Activated CD8-positive, alpha-beta memory T cell treated with anti-CD3 and anti-CD28 coated beads, Interleukin-2, amount 50 U/mL, for 48 hours (primary cell): ENCODE results near the gene FOLR2.

Experiments
- DNase-seq: peaks from one replicate; pipeline ENCODE4 v3.0.0-alpha.2; 2020

The FOLR2 gene

DNA sequence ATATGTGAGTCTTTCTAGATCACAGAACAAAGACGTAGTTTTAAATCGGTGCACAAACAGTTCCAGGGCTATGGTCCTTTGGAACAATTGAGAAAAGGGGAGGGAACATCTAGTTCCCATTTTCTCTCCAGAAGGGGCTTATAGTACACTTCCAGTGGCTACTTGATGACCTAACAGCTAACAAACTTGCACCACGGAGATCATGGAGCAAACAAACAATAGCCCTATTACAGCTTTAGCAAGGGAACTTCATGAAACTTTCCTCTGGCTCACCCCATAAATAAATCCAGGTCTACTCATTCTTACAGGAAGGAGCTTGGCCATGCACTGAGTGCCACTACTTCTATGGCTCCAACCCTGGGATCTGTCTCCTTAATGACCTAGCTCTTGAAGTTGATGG, 8.3 kb upstream of the FOLR2 start:
- DNase-seq: peak; percentile 10

DNA sequence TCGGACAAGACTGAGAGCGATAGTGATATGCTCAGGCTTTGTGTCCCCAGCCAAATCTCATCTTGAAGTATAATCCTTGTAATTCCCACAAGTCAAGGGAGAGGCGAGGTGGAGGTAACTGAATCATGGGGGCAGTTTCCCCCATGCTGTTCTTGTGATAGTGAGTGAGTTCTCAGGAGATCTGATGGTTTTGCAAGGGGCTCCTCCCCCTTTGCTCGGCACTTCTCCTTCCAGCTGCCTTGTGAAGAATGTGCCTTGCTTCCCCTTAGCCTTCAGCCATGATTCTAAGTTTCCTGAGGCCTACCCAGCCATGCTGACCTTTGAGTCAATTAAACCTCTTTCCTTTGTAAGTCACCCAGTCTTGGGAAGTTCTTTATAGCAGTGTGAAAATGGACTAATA, 7.5 kb upstream of the FOLR2 start:
- no peak for DNase-seq

DNA sequence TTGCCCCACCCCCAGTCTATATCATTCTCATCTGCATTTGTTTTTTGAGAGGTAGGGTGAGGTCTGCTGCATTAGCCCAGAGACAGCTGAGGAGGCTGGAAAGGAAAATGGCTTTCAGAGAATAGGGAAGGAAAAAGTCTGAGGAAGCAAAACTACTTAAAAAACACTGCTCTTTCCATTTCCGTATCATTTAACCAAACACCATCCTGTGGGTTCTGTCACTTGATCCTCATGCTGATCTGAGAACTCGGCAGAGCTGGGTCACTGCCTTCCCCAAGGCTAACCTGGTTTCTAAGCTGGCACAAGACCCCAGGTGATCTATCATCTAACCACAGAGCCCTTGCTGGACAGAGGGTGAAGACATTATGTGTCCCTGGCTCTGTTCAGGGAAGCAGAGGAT, 1.2 kb downstream of the FOLR2 start:
- DNase-seq: peak; percentile 6

DNA sequence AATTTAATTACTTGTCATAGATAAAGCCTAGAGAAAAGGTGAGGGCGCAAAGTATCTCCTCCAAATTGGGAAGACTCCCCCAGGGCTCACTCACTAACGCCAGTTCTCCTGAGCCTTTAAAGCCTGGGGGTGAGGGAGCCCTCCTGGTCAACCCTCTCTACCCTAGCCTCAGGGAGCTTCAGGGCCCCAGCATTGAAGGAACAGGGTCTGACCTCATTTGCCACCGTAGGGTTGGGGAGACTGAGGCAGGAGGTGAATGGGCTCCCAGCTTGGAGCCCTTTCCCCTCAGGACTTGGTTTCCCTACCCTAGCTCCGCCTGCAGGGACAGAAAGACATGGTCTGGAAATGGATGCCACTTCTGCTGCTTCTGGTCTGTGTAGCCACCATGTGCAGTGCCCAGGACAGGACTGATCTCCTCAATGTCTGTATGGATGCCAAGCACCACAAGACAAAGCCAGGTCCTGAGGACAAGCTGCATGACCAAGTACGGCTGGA, 1.7 kb downstream of the FOLR2 start:
- DNase-seq: peak; percentile 25

DNA sequence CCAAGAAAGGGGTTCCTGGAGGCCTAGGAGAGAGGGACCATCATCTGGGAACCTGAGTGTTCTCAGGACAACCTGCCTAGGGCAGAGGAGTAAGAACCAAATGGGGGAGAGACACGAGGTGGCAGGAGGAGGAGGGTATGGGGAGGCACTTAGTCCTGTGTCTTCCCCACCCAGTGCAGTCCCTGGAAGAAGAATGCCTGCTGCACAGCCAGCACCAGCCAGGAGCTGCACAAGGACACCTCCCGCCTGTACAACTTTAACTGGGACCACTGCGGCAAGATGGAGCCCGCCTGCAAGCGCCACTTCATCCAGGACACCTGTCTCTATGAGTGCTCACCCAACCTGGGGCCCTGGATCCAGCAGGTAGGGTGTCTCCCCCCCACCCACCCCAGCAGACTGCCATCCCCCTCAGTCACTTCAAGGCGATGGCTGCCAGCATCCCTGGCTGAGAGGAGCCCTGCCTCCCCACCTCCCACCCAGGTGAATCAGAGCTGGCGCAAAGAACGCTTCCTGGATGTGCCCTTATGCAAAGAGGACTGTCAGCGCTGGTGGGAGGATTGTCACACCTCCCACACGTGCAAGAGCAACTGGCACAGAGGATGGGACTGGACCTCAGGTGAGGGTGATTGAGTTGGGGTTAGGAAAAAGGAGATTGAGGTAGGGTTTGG, 4.2 kb downstream of the FOLR2 start:
- DNase-seq: peak; percentile 47

DNA sequence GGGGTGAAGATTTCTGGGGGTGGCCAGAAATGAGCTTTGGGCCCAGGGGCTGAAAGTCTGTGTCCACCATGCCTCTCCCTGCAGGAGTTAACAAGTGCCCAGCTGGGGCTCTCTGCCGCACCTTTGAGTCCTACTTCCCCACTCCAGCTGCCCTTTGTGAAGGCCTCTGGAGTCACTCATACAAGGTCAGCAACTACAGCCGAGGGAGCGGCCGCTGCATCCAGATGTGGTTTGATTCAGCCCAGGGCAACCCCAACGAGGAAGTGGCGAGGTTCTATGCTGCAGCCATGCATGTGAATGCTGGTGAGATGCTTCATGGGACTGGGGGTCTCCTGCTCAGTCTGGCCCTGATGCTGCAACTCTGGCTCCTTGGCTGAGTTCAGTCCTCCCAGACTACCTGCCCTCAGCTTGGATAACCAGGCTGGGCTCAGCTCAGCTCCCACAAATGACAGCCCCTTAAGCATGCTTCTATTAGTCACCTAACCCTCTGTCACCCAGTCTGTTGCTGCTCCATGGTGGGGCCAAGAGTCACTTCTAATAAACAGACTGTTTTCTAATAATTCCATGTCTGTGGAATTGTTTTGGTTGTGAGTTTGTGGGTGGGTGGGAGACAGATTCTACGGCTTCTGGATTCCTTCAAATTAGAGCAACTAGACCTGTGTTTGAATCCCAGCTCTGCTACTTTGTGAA, 4.9 kb downstream of the FOLR2 start:
- peak; percentile 52 for DNase-seq

DNA sequence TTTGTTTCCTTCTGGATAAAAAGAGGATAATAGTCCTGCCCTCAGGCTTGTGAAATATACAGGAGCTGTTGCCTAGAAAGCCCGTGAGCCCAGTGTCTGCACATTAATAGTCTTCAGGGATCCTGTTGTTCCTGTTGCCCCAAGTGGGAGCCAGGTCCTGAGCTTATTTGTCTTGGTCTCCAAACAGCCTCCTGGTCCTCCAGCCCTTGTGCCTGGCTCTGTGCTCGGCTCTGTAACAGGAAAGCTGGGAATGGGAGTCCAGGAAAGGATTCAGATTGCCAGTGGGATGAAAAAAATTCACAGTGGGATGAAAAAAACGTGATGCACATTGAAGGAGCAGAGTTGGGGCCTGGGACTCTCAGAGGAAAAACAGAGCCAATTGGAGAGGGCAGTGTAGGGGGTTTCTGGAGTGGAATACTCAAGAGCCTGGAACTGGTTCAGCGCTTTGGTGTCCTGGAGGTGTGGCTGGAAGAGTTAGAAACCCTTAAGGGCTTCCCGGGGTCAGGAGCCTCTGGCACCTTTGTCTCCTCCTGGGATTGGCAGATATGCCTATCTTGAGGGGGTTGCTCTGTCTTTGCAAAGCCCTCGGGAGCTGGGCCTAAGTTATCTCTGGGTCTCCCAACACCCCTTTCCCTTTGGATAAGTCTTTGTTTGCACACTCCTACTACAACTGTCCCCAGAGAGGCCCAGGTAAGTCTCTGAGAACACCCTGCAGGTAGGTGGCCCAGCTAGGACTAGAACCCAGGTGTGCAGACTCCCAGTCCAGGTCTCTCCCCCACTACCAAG, 5.7 kb downstream of the FOLR2 start:
- peak; percentile 49 for DNase-seq

DNA sequence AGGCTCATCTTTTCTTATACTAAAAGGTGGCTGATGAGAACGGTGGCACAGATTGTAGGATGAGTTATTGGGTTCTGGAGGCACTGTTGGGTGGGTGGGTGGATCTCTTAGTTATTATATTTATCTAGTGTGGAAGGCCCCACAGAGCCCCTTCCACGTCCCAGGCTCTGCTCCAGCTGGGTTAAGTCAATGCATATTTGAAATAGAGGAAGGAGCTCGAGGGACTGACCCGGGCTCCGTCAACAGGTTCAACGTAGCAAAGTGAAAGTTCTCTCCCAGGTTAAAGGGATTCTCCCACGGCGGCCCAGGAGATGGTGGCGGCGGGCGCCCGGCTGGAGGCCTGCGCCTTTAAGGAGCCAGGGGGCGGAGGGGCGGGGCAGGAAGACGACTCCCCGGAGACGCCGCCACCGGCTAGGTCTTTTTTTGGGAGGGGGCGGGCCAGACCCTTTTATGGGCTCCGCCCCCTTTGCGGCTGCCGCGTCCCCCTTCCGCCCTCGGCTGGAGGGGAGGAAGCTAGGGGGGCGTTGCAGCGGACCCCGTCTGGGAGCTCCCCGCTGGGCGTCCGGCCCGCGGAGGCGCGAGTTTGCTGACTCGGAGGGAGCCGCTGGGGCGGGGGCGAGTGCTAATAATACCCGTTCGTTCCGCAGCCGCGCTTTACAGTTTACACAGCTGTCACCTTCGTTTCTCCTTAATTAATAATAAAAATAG, 6.5 kb downstream of the FOLR2 start:
- DNase-seq: peak; percentile 93

DNA sequence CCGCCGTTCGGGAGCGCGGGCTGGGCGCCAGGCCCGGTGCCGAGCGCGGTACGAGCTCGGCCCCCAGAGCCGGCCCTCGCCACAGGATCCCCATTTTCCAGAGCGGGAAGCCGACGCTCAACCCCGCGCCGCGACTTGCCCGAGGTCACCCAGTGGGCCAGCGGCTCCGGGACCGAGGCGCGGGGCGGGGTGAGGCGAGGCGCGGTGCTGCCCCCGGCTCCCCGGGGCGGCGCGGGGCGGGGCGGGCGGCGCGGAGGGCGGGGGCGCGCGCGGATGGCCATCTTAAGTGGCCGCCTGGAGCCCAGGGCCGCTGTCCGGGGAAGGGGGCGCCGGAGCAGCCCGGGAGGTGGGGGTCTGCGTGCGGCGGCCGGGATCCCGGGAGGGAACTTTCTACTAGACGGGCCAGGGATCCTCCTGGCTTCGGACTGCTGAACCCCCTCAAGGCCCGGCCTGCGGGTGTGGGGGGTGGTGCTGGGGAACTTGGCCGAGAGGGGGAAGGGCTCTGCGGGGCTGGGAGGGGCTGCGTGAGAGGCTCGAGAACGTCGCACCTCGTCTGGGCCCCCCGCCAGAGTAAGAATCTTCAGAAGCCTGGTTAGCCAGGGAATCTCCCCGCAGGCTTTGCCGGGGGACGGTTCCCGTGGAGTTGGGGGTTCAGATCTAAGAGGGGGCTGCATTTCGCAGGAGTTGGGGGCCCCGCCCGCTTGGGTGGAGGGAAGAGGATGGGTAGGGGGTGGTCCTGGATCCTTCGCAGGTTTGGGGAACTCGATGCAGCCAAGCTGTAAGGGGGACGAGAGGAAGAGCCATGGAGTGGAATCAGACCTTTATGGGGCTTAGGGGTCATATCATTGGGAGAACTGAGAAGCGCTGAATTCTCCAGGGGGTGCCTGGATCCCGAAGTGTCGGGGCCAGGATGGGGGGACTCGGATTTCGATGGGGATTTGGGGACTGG, 7.3 kb downstream of the FOLR2 start:
- peak; percentile 83 for DNase-seq

DNA sequence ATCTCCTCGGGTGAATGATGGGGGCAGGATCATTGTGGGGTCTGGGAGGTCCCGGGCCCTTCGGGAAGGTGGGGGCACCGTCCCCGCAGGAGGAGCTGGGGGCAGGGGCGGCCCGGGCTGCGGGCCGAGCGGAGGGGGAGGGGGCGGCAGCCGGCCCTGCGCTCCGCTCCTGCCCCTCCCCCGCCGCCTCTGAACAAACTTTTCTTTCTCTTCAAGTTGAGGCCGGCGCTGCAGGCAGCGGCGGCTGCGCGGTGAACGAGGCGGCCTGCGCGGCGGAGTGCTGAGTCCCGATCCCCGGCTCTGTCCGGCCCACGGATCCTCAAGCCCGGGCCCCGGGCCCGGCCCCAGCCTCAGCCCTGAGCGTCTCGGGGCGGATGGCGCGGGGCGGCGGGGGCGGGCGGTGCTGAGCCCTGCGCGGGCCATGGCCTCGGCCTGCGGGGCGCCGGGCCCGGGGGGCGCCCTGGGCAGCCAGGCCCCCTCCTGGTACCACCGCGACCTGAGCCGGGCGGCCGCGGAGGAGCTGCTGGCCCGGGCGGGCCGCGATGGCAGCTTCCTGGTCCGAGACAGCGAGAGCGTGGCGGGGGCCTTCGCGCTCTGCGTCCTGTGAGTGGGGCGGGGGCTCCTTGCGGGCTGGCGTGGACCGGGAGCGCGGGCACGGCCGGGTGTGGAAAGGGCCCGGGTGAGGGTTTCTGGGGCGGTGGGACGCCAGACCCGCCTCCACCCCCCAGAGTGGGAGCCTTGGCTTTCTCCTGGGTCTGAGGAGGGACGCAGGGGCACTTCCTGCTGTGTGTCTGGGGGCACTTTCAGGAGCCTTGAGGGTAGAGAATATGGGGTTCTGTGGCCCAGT, 8.2 kb downstream of the FOLR2 start, which contains the start of gene INPPL1:
Gene INPPL1, plus strand, starts transcription at position 204 of the 847 bp plus-strand sequence. Its CDS starts 218 bp downstream, at position 422.
- peak; percentile 77 for DNase-seq

DNA sequence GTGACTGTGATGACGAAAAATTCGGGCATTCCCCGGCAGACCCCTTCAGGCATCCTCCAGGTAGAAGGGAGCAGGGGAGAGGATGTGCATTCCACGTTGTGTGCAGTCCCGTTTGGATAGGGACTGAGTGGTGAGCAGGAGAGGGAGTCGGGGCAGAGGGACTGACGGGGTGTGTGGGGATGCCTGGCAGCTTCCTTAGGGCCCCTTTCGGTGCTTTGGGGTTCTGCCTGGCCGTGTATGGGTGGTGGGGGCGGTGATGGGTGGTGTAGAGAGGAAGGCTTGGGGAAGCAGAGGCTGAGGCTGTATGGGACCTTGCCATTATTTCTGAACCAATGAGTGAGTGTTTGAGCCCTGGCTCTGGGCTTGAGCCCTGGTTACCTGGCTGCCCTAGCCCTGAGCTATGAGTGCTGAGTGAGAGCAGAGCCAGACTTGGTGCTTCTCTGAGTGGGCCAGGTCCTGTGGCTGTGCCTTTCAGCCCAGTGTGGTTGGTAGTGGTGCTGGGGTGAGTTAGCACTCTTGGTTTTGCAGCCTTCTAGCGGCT, 8.9 kb downstream of the FOLR2 start:
- peak; percentile 71 for DNase-seq

DNA sequence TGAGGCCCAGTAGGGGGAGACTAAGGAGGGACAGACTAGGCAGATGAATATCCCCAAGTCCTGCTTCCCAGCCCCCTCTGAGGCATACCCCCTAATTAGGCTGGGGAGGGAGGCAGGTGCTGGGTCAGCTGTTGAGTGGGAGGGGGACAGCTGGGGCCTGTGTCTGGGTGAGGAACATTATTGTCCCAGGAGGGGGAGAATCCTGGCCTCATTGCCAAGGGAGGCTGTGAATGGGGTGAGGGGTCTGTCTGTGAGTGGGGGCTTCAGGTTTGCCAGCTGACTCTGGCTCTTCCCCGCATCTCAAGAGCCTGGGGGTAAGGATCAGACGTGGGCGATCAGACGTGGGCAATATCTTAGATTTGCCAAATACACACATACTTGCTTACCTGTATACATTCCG, 10.1 kb downstream of the FOLR2 start:
- no peak for DNase-seq

DNA sequence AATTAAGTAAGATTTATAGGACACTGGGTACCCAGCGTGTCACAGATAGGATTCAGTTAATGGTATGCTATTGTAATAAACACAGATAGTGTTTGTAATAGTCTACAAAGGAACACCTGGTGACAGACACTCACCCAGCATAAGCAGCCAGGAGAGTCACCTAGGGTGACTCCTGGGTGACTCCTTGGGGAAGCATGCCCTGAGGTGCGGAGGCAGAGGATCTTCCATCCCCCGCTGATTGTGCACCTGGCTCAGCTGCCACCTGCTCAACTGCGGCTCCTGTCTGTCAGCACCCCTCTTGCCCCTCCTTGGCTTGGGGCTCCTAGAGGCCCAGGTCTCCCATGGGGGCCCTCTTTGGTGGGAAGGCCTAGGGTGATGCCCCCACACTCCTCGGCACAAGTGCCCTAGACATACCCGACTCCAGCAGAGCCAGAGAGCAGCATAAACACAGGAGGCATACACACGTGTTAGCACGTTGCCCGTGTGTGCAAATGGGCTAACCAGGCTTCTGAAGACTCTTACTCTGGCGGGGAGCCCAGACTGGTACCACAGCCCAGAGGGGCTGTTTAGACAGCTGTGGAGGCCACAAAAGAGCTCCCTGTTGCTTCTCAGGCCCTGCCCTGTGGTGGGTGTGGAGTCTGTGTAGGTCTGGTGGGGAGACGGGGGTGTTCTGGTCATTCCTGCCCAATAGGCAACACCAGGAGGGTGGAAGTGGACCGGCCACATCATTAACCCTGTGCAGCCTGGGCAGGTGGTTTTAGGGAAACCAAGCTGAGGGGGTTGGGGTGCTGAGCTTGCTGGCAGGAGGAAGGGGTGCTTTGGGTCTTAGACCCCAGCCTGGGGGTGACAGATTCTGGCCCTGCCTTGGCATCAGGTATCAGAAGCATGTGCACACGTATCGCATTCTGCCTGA, 11.0 kb downstream of the FOLR2 start:
- no peak for DNase-seq

DNA sequence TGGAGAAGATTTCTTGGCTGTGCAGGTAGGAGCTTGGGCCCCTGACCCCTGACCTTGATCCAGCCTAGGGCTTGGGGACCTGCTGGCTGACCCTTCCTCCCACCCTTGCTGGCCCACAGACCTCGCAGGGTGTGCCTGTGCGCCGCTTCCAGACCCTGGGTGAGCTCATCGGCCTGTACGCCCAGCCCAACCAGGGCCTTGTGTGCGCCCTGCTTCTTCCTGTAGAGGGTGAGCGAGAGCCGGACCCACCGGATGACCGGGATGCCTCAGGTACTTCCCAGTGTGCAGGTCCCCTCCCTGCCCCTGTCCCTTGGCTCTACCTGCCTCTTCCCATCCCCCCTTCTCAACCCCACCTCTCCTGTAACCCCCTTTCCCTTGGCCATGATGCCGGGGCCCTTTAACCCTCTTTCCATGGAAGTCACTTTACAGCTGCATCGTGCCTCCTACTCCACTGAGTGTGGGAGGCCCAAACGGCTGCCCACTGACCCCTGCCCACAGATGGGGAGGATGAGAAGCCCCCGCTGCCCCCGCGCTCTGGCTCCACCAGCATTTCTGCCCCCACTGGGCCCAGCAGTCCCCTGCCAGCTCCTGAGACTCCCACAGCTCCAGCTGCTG, 11.7 kb downstream of the FOLR2 start:
- DNase-seq: no peak

DNA sequence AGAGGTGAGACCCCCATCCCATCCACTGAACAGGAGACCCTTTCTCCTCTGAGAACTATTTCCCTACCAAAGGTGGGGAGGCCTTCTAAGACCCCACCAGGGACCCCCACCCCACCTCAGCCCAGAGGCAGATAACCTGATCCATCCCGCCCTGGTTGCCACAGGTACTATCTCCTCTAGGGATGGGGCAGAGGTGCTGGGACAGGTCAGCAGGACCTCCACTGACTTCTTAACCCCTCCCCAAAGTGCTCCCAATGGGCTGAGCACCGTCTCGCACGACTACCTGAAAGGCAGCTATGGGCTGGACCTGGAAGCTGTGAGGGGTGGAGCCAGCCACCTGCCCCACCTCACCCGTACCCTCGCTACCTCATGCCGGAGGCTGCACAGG, 12.2 kb downstream of the FOLR2 start:
- DNase-seq: no peak

DNA sequence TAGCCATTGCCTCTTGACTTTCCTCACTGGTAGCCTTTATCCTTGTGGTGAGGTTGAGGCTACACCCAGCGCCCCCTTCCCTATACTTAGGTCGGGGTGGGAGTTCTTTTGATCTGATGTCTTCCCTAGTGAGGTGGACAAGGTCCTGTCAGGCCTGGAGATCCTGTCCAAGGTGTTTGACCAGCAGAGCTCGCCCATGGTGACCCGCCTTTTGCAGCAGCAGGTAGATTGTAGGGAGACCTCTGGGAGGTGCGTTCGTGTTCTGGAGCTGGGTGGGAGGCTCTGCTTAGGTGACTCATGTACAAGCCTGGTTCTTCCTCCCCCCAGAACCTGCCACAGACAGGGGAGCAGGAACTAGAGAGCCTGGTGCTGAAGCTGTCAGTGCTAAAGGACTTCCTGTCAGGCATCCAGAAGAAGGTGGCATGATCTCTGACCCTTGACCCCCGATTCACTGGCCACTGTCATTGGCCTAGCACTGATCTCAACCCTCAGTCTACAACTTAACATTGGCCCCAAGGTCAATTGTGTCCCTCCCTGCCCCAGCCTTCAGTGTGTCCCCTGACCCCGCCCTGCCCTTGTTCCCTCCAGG, 12.8 kb downstream of the FOLR2 start:
- no peak for DNase-seq

DNA sequence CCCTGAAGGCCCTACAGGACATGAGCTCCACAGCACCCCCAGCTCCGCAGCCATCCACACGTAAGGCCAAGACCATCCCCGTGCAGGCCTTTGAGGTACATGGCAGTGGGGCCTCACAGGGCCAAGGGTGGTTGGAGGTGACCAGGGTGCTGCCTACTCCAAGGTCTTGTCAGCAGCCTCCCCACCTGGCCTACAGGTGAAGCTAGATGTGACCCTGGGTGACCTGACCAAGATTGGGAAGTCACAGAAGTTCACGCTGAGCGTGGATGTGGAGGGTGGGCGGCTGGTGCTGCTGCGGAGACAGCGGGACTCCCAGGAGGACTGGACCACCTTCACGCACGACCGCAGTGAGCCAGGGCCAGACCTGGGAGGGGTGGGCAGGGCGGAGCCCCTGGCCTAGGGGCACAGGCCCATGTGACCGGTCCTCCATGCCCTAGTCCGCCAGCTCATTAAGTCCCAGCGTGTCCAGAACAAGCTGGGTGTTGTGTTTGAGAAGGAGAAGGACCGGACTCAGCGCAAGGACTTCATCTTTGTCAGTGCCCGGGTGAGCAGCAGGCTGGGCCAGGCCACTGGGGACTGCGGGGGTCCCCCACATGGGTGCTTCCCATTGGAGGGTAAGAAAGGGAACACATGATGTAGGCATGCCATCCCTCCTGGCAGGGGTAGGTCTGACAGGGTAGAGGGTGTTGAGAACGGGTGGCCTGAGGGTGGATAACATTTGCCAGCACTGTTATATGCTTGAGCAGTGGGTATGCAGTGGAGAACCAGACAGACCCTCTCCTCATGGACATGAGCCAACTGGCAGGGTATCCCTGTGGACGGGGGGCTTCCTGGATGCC, 13.6 kb downstream of the FOLR2 start:
- DNase-seq: peak; percentile 49
